Large intestine (tissue), 12 donors: ENCODE data around the gene NOB1. TPM values are rescaled to one million over a fixed set of nuclear protein-coding genes. Genes with fewer than 3 reads are reported as not detected.
A peak's percentile ranks its signal among the peaks of the same experiment; 100 is the strongest.
"Not testable (repeated sequence)": the region's sequence is repeated elsewhere in the genome, so short reads cannot be mapped to it uniquely, and the experiment has no call there.

ENCODE experiments used
- DNase-seq, 2 donors: peaks; one replicate each; pipeline versions ENCODE4 v3.0.0 to v3.0.0-alpha.2; 2013
- H3K27ac ChIP-seq: one replicate; pipeline ENCODE4 v1.5.1; 2013; ENCODE audit warnings: low read length
- H3K27me3 ChIP-seq: 2 replicates; pipeline ENCODE4 v1.6.1; 2013; ENCODE audit warnings: low read length; ENCODE audit not compliant: control insufficient read depth, insufficient read depth
- H3K36me3 ChIP-seq: 2 replicates; pipeline ENCODE4 v1.6.1; 2013; ENCODE audit warnings: low read length; ENCODE audit not compliant: control insufficient read depth, insufficient read depth
- H3K4me1 ChIP-seq: one replicate; pipeline ENCODE4 v1.6.1; 2013; ENCODE audit warnings: low read length; ENCODE audit not compliant: control insufficient read depth, insufficient read depth
- H3K4me3 ChIP-seq: one replicate; pipeline ENCODE4 v1.5.1; 2013; ENCODE audit warnings: low read length
- H3K9me3 ChIP-seq: one replicate; pipeline ENCODE4 v1.6.1; 2013; ENCODE audit warnings: mild to moderate bottlenecking, low read depth, low read length, moderate library complexity; ENCODE audit not compliant: control insufficient read depth
- WGBS: methylation state at CpG from one replicate; pipeline ENCODE4 v1.1.5; 2013; ENCODE audit warnings: low lambda C conversion rate; ENCODE audit not compliant: insufficient coverage; 5-methylcytosine and 5-hydroxymethylcytosine counted together
- long read RNA-seq, 11 donors: transcript quantifications; one replicate each; lab custom pipeline, GENCODE V29; 2026
- polyA plus RNA-seq: library from polyadenylated mRNA; unstranded; fragments of 120-200 nt; gene quantifications from one replicate; pipeline ENCODE4 v1.2.1, GENCODE V29; 2013

NOB1 gene
- 55.1 TPM for polyA plus RNA-seq
- long read RNA-seq, donor 1, transcript NOB1-201 (9 exons, 1,734 nt): major isoform, 11 of 11 reads
- long read RNA-seq, donor 1, partial matches to known transcripts: 0 of 11 reads
- long read RNA-seq, donor 1, other reads (novel, unspliced or antisense): 0 of 11 reads
- long read RNA-seq, donor 2, transcript NOB1-201 (9 exons, 1,734 nt): major isoform, 23 of 29 reads
- long read RNA-seq, donor 2, partial matches to known transcripts: 5 of 29 reads
- long read RNA-seq, donor 2, other reads (novel, unspliced or antisense): 0 of 29 reads
- long read RNA-seq, donor 3: 0 reads
- long read RNA-seq, donor 4, partial matches to known transcripts: 0 of 1 reads
- long read RNA-seq, donor 4, other reads (novel, unspliced or antisense): 0 of 1 reads
- long read RNA-seq, donor 5, transcript NOB1-201 (9 exons, 1,734 nt): major isoform, 8 of 8 reads
- long read RNA-seq, donor 5, partial matches to known transcripts: 0 of 8 reads
- long read RNA-seq, donor 5, other reads (novel, unspliced or antisense): 0 of 8 reads
- long read RNA-seq, donor 6, transcript NOB1-201 (9 exons, 1,734 nt): major isoform, 12 of 14 reads
- long read RNA-seq, donor 6, partial matches to known transcripts: 0 of 14 reads
- long read RNA-seq, donor 6, other reads (novel, unspliced or antisense): 0 of 14 reads
- long read RNA-seq, donor 7, transcript NOB1-201 (9 exons, 1,734 nt): major isoform, 8 of 8 reads
- long read RNA-seq, donor 7, partial matches to known transcripts: 0 of 8 reads
- long read RNA-seq, donor 7, other reads (novel, unspliced or antisense): 0 of 8 reads
- long read RNA-seq, donor 8, transcript NOB1-201 (9 exons, 1,734 nt): major isoform, 20 of 37 reads
- long read RNA-seq, donor 8, partial matches to known transcripts: 16 of 37 reads
- long read RNA-seq, donor 8, other reads (novel, unspliced or antisense): 0 of 37 reads
- long read RNA-seq, donor 9, transcript NOB1-201 (9 exons, 1,734 nt): major isoform, 23 of 29 reads
- long read RNA-seq, donor 9, partial matches to known transcripts: 5 of 29 reads
- long read RNA-seq, donor 9, other reads (novel, unspliced or antisense): 0 of 29 reads
- long read RNA-seq, donor 10, transcript NOB1-201 (9 exons, 1,734 nt): major isoform, 23 of 32 reads
- long read RNA-seq, donor 10, partial matches to known transcripts: 9 of 32 reads
- long read RNA-seq, donor 10, other reads (novel, unspliced or antisense): 0 of 32 reads
- long read RNA-seq, donor 11, transcript NOB1-201 (9 exons, 1,734 nt): major isoform, 13 of 21 reads
- long read RNA-seq, donor 11, partial matches to known transcripts: 7 of 21 reads
- long read RNA-seq, donor 11, other reads (novel, unspliced or antisense): 0 of 21 reads

DNA sequence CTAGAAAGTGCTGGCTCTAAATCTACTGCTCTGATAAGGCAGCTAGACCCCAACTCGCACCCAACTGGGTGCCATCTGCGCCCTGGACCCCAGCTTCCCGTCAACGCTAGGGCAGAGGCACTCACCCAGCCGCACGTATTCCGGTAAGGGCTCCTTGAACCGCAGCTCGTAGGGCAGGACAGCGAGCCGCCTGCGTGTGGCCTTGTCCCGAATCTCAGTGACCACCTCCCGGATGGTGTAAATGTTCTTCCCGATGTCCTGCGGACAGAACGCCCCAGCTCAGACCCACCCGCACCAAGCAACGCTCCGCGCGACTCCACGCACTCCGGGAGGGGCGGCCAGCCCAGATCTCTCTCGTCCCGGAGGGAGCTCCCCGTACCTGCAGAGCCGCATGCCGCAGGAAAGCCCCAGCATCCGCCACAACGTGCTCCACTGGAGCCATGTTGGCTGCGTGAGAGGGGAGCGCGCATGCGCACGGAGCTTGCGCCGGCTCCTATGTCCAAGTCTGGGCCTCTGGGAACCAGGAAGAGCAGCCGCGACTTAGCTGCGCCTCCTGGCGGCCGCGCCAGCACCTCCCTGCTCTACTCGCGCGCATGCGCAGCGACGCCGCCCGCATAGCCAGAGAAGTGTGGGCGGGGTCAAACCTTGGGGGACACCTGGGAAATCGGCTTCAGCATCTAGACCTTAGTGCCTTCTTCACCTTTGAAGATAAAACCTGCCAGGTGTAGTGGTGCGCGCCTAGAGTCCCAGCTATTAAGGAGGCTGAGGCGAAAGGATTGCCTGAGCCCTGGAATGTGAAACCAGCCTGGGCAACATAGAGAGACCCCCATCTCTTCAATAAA is at the start of gene NOB1:
Gene NOB1, minus strand, starts transcription at position 458 of the 842 bp plus-strand sequence. Its CDS starts 16 bp downstream, at position 442.
- DNase-seq: peak; percentile 97 to 100
- Histone ChIP-seq H3K4me3 (peak within 1 kb of the TSS; percentile 73), H3K36me3 (peaks cover 12% of the 10 kb centered on the region), H3K27ac (peak within 1 kb of the TSS; percentile 30), H3K9me3 (no peaks in the 10 kb centered on the region), H3K4me1 (no peaks in the 10 kb centered on the region), H3K27me3 (no peaks in the 10 kb centered on the region)
- WGBS: no CpG with 5 or more reads among the region's 58 CpGs

DNA sequence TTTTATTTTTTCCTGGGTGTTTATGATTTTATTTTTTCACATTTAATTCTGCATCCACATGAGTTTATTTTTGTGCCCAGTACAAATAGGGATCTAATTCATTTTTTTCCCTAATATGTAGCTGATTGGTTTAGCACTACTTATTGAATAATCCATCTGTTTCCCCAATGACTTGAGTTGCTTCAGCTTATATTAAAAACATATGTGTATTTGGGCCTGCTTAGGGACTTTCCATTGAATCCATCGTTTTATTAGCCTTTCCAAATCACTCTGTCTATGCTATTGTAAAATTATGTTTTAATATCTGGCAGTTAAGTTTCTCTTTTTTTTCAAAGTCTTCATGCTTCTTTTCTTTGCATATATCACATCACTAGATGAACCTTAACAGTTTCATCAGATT is 49.6 kb upstream of the NOB1 start:
- no peak for DNase-seq
- peaks cover 30% of the 10 kb centered on the region for H3K36me3 ChIP-seq
- 88% methylated on average over 1 of the region's 1 CpG for WGBS

DNA sequence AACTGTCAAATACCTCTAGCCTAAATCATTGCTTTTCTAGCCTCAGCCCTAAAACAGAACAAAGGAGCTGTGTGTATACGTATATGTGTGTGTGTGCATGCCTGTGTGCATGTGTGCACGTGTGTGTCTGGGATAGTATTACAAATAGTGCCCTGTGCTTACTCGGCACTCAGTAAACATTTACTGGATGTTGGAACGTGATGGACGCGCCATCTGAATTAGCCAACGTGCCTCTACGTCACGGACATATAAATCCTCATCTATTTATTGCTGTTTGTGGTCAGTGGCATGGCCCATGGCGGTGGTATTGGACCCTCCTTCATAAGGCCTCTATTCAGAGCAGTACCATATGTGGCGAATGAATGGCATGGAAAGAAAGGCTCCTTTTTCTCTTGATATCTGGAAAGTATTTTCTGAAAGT is 44.9 kb upstream of the NOB1 start:
- peaks cover 33% of the 10 kb centered on the region for H3K36me3 ChIP-seq
- WGBS: no CpG with 5 or more reads among the region's 11 CpGs
- no peaks in the 10 kb centered on the region for H3K9me3 ChIP-seq
- H3K27me3 ChIP-seq: no peaks in the 10 kb centered on the region
- DNase-seq: no peak
- H3K4me1 ChIP-seq: no peaks in the 10 kb centered on the region
- H3K27ac ChIP-seq: no peak overlapping the region
- no peak overlapping the region for H3K4me3 ChIP-seq

More for the DNA sequence above, 49.6 kb upstream of the NOB1 start:
- no peaks in the 10 kb centered on the region for H3K4me1 ChIP-seq
- no peaks in the 10 kb centered on the region for H3K9me3 ChIP-seq
- no peak overlapping the region for H3K4me3 ChIP-seq
- H3K27me3 ChIP-seq: no peaks in the 10 kb centered on the region
- H3K27ac ChIP-seq: no peak overlapping the region

DNA sequence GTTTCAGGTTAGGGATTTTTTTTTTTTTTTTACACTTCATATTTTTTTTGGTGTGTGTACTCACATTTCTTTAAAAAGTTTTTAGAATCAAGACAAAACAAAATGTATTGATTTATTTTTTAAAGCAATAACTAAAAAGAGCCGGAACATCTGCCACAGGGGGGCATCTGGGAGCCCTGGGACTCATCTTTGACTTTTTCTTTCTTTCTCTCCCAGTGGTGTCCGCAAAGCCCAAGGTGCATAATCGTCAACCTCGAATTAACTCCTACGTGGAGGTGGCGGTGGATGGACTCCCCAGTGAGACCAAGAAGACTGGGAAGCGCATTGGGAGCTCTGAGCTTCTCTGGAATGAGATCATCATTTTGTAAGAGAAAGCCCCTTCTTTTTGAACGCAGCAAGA is 43.7 kb upstream of the NOB1 start:
- Histone ChIP-seq H3K4me1 (no peaks in the 10 kb centered on the region), H3K4me3 (no peak overlapping the region), H3K27me3 (no peaks in the 10 kb centered on the region), H3K27ac (no peak overlapping the region), H3K36me3 (peaks cover 31% of the 10 kb centered on the region), H3K9me3 (no peaks in the 10 kb centered on the region)
- DNase-seq: no peak
- no CpG with 5 or more reads among the region's 8 CpGs for WGBS

DNA sequence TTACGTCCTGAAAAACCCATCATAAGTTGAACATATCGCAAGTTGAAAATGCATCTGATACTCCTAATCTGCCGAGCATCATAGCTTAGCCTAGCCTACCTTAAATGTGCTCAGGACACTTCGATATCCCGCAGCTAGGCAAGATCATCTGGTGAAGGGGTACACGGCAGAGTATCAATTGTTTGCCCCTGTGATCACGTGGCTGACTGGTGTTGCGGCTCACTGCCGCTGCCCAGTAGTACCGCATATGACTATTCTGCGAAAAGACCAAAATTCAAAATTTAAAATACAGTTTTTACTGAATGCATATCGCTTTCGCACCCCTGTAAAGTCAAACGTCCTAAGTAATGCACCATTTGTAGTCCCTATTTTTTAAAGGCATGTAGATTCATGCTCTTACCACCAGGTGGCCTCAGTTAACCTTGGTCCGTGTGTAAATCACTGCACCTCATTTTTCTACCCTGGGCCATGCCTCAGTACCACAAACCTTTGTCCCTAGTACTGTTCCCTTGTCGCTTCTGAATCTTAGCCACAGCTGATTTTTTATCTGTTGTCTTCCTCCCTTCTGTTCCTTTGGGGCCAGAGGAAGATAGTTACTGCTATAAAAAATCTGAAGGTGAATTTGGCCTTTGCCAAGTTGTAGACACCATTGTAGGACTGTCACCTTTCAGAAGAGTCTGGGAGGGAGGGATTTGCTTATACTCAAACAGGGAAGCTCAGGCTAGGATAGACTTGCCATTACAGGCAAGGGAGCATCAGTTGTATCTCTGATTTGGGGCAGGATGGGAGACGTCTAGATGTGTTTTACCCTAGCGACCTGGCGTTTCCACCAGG is 41.8 kb upstream of the NOB1 start:
- Histone ChIP-seq H3K9me3 (no peaks in the 10 kb centered on the region), H3K27ac (no peak overlapping the region), H3K4me3 (no peak overlapping the region), H3K4me1 (no peaks in the 10 kb centered on the region), H3K27me3 (no peaks in the 10 kb centered on the region), H3K36me3 (peaks cover 32% of the 10 kb centered on the region)
- peak; percentile 56 to 57 for DNase-seq
- 0% methylated on average over 2 of the region's 19 CpGs for WGBS

DNA sequence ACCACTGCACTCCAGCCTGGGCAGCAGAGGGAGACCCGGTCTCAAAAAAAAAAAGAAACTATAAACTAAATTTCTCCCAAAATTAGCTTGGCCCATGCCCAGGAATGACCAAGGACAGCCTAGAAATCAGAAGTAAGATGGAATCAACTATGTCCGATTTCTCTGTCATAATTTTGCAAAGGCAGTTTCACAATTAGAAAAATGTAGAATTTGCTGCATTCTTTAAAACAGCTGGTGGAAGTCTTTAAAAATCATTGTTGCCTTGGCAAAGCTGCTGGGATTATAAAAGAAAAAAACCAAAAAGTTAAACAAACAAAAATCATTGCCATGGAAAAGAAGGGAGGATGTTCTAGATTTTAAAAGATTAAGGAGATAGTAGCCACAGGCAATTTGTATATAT is 39.8 kb upstream of the NOB1 start:
- H3K27ac ChIP-seq: no peak overlapping the region
- WGBS: 92% methylated on average over 2 of the region's 2 CpGs
- no peaks in the 10 kb centered on the region for H3K9me3 ChIP-seq
- H3K4me1 ChIP-seq: no peaks in the 10 kb centered on the region
- no peak for DNase-seq
- H3K36me3 ChIP-seq: peaks cover 27% of the 10 kb centered on the region
- H3K27me3 ChIP-seq: no peaks in the 10 kb centered on the region
- H3K4me3 ChIP-seq: no peak overlapping the region

DNA sequence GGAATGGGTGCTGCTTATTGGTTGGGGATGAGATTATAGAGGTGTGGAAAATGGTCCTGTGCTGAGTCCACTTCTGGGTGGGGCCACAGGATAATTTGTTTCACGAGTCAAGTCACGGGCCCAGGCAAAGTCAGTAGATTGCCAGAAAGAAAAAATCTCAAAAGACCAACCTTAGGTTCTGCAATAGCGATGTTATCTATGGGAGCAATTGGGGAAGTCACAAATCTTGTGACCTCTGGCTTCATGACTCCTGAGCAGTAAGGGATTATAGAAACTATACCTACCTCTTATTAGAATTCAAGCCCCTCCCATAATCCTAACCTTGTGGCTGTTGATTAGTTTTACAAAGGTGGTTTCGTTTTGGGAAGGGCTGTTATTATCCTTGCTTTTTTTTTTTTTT is 38.8 kb upstream of the NOB1 start:
- H3K36me3 ChIP-seq: peaks cover 25% of the 10 kb centered on the region
- DNase-seq: no peak
- H3K9me3 ChIP-seq: no peaks in the 10 kb centered on the region
- H3K4me3 ChIP-seq: no peak overlapping the region
- H3K4me1 ChIP-seq: no peaks in the 10 kb centered on the region
- H3K27ac ChIP-seq: no peak overlapping the region
- 100% methylated on average over 1 of the region's 4 CpGs for WGBS
- no peaks in the 10 kb centered on the region for H3K27me3 ChIP-seq

DNA sequence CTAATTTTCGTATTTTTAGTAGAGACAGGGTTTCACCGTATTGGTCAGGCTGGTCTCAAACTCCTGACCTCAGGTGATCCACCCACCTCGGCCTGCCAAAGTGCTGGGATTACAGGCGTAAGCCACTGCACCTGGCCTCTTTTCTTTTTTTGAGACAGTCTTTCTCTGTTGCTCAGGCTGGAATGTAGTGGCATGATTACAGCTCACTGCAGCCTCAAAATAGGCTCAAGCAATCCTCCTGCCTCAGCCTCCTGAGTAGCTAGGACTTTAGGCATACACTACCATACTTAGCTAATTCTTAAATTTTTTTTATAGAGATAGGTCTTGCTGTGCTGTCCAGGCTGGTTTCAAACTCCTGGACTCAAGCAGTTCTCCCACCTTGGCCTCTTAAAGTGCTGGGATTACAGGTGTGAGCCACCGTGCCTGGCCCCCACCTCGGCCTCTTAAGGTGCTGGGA is 36.7 kb upstream of the NOB1 start:
- H3K9me3 ChIP-seq, H3K4me1 ChIP-seq, DNase-seq, H3K4me3 ChIP-seq, H3K27me3 ChIP-seq, H3K27ac ChIP-seq: not testable (repeated sequence)
- no CpG with 5 or more reads among the region's 6 CpGs for WGBS
- peaks cover 37% of the 10 kb centered on the region for H3K36me3 ChIP-seq

DNA sequence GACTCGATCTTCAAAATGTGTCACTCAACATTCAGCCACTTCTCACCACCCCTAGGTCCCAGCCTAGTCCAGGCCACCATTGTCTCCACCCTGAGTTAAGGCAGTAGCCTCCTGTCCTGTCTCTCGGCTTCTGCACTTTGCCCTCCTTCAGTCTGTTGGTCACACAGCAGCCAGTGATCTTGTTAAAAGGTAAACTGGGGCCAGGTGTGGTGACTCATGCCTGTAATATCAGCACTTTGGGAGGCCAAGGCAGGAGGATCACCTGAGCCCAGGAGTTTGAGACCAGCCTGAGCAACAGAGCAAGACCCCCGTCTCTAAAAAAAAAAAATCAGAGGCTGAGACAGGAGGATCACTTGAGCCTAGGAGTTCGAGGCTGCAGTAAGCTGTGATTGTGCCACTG is 33.2 kb upstream of the NOB1 start:
- no peaks in the 10 kb centered on the region for H3K9me3 ChIP-seq
- no CpG with 5 or more reads among the region's 4 CpGs for WGBS
- H3K4me1 ChIP-seq: peaks cover 2% of the 10 kb centered on the region
- DNase-seq: peak; percentile 31 to 56
- H3K36me3 ChIP-seq: peaks cover 44% of the 10 kb centered on the region
- H3K27me3 ChIP-seq: no peaks in the 10 kb centered on the region
- peak overlapping the region; percentile 5 for H3K27ac ChIP-seq
- H3K4me3 ChIP-seq: no peak overlapping the region
